GM19240 (cell line): Measurements from ENCODE around the gene PRKACA.
A peak's percentile ranks its signal among the peaks of the same experiment; 100 is the strongest.
"Not testable (repeated sequence)": the region's sequence is repeated elsewhere in the genome, so short reads cannot be mapped to it uniquely, and the experiment has no call there.

Source experiments
- DNase-seq: peaks from one replicate; pipeline ENCODE4 v3.0.0; 2011; ENCODE audit warnings: low spot score; ENCODE audit not compliant: insufficient read length

Gene PRKACA

GRCh38 chr19:14070268-14071050 lies 47.1 kb downstream of the PRKACA start:
- DNase-seq = no peak

GRCh38 chr19:14066134-14066533 lies 51.4 kb downstream of the PRKACA start:
- no peak for DNase-seq

GRCh38 chr19:14063105-14063504 lies 54.5 kb downstream of the PRKACA start:
- no peak for DNase-seq

DNA sequence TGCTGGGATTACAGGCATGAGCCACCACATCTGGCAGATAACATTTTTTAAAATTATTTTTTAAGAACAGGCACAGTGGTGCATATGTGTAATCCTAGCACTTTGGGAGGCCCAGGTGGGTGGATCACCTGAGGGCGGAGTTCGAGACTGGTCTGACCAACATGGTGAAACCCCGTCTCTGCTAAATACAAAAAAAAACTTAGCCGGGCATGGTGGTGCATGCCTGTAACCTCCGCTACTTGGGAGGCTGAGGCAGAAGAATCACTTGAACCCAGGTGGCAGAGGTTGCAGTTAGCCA lies 55.1 kb downstream of the PRKACA start:
- no peak for DNase-seq

DNA sequence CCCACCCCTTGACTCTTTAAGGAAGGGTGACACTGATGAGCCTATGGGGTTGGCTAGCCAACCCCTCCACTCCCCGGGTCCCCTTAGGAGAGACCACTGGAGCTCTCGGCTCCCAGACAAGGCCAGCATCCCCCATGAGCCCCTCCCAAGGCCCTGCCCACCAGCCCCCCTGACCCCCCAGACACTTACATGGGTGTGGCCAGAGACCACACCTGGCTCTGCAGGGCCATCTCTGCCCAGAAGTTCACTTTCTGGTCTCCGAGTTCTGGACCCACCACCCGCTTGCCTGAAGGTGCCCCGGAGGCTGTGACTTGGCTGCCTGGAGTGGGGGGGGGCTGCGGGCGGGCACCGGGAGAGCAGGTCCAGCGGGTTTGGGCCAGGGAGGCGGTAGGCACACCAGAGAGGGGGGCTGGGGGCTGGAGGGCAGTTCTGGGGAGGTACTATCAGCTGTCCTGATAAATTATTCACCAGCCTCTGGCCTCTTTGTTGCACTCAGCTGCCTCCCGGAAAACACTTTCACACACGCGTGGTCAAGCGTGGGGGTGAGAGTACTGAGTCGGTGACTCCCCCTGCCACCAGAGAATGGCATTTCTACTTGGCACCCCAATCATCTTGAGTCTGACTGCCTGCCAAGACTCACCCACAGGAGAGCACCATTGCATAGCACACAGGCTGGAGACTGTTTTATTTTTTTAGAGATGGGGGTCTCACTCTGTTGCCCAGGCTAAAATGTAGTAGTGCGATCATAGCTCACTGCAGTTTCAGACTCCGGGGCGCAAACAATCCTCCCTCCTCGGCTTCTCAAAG lies 55.6 kb downstream of the PRKACA start, which contains the start of gene PALM3:
Gene PALM3 (minus strand): TSS at position 326 of the 807 bp plus-strand sequence. CDS start 96 bp downstream, at position 230.
- no peak for DNase-seq

- no peak for DNase-seq
Observed at GRCh38 chr19:14061081-14061749, 56.3 kb downstream of the PRKACA start.

GRCh38 chr19:14059652-14060155 lies 57.9 kb downstream of the PRKACA start:
- DNase-seq = no peak

- peak; percentile 48 for DNase-seq
Observed at GRCh38 chr19:14059093-14059480, 58.5 kb downstream of the PRKACA start.

DNA sequence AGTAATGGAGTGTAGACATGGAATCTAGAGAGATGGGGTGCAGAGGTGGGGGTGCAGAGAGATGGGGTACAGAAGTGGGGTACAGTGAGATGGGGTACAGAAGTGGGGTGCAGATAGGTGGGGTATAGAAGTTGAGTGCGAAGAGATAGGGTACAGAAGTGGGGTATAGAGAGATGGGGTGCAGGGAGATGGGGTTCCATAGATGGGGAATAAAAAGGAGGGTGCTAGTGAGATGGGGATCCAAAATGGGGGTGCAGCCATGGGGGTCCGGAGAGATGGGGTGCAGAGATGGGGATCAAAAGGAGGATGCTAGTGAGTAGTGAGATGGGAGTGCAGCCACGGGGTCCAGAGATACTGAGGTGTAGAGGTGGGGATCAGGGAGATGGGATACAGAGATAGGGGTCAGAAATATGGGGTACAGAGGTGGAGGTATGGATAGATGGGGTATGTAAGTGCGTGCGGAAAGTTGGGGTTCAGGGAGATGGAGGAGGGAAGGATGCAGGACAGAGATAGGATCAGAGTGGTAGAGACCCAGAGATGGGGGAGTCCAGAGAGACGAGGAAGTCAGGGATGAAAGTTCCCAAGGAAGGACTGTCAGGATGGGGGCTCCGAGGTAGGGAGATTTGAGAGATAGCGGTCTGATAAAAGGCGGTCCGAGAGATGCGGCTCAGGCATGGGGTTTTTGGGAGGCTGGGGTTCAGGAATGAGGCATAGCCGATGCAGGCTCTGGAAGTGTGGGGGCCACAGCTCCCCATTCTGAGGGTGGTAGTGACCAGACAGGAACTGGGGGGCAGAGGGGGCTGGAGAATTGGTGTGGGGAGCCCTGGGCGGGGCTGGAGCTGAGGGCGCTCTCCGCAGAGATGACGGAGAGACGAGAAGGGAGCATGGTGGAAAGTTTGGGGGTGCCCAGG lies 59.1 kb downstream of the PRKACA start:
- no peak for DNase-seq

DNA sequence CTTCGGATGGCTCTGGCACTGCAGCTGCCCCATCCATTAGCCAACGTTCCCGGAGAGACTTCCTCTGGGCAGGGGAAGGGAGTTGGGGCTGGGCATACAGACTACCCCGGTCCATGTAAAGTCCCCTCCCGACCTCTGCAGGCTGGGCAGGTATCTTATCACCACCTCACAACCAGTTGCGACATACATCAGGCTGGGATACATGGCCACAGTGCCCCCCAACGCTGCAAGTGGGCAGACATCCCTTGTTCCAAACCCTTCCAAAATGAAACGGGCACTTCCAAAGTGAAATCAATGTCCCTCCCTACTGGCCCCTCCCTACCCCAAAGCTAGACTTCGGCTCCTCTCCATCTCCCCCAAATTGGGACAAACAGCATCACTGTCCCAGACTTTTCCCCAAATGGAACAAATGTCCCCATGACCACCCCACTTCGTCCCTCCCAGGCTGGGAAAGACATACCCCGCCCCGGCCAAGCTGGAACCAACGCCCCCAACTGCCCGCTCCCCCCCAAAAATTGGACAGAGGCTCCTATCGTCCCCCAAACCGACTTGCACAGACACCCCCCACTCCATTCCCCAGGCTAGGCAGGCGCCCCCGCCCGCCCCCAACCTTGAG lies 60.7 kb downstream of the PRKACA start:
- DNase-seq = no peak

DNA sequence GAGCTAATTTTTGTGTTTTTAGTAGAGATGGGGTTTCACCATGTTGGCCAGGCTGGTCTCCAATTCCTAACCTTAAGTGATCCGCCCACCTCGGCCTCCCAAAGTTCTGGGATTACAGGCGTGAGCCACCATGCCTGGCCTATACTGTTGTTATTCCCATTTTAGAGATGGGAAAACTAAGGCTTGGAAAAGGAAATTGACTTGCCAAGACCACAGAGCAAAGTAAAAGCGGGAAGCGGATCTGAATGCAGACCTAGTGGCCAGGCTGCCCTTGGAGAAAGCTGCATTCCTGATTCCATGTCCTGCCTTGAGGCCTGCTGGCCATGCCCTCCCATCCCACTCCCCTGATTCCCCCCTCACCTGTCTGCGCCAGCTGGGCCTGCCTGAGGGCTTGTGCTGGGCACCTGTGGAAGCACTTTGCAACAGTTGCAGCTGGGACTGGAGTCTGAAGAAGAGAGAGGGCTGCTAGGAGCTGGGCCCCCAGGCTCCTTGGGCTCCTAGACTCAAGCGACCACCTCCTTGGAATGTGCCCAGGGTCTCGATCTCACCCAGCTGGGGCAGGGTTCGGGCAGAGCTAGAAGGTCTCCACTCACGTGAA lies 61.4 kb downstream of the PRKACA start:
- no peak for DNase-seq

DNA sequence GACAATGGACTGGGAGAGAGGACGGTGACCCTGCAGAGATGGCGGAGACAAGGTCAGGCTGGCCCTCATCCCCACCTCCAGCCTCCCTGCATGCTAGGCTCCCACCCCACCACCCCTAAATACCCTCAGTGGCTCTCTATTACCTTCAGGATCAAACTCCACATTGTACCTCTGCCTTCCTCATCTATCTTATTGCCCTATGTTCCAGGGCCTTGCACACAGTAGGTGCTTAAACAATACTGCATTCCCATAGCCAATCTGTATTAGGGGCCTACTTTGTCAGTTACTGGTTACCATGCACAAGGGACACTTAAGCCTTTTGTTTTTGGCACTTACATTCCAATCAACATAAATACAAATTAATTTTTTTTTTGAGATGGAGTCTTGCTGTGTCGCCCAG lies 62.2 kb downstream of the PRKACA start:
- no peak for DNase-seq

- DNase-seq = no peak
Observed at GRCh38 chr19:14054721-14055120, 62.8 kb downstream of the PRKACA start.

GRCh38 chr19:14054099-14054498 lies 63.5 kb downstream of the PRKACA start:
- DNase-seq = no peak

DNA sequence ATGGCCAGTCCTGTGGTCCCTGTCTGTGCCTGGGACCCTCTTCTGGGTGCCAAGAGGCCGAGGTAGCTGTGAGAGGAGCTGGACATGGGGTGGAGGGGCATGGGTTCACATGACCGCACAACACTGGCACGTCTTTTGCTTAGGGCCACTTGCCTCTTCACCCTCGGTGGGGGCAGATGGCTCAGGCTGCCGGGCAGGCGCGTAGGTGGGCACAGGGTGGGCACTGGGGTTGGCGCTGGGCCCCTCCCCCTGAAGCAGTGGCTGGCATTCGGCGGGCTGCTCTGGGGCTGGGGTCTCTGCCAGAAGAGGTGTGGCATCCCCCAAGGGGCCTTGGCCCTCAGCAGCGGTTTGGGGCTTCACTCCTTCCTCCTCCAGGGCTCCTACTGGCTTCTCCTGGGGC lies 64.1 kb downstream of the PRKACA start:
- DNase-seq = no peak

GRCh38 chr19:14053032-14053431 lies 64.5 kb downstream of the PRKACA start:
- DNase-seq = no peak

GRCh38 chr19:14052470-14052869 lies 65.1 kb downstream of the PRKACA start:
- no peak for DNase-seq

GRCh38 chr19:14051980-14052379 lies 65.6 kb downstream of the PRKACA start:
- DNase-seq = no peak

DNA sequence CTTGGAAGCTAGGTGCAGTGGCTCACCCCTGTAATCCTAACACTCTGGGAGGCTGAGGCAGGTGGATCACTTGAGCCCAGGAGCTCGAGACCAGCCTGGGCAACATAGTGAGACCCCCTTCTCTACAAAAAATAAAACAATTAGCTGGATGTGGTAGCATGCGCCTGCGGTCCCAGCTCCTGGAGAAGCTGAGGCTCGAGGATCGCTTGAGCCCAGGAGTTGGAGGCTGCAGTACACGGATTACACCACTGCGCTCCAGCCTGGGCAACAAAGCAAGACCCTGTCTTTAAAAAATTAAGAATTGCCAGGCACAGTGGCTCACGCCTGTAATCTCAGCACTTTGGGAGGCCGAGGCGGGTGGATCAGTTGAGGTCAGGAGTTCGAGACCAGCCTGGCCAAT lies 66.6 kb downstream of the PRKACA start:
- not testable (repeated sequence) for DNase-seq

DNA sequence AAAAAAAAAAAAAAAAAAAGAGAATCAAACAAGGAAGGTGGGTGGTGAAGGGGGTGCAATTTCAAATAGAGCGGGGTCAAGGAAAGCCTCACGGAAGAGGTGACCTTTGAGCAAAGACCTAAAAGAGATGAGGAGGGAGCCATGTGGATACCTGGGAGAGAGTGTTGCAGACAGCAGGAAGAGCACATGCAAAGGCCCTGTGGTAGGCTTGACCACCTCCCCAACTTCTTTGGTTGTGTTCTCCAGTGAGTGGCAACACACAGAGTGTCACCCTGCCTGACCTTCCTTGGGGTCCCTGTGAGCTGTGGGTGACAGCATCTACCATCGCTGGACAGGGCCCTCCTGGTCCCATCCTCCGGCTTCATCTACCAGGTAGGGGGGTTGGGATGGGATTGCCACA lies 67.0 kb downstream of the PRKACA start:
- DNase-seq = no peak
